HG03175 (cell line): ENCODE data around the gene AP1S1.
"Not testable (repeated sequence)": the region's sequence is repeated elsewhere in the genome, so short reads cannot be mapped to it uniquely, and the experiment has no call there.

Experiments
- ATAC-seq: cut with Tn5 transposase; IDR thresholded peaks from one replicate; pipeline ENCODE4 v1.9.1; 2021; ENCODE audit warnings: mild to moderate bottlenecking, moderate library complexity; ENCODE audit not compliant: unreplicated experiment

AP1S1 gene

DNA sequence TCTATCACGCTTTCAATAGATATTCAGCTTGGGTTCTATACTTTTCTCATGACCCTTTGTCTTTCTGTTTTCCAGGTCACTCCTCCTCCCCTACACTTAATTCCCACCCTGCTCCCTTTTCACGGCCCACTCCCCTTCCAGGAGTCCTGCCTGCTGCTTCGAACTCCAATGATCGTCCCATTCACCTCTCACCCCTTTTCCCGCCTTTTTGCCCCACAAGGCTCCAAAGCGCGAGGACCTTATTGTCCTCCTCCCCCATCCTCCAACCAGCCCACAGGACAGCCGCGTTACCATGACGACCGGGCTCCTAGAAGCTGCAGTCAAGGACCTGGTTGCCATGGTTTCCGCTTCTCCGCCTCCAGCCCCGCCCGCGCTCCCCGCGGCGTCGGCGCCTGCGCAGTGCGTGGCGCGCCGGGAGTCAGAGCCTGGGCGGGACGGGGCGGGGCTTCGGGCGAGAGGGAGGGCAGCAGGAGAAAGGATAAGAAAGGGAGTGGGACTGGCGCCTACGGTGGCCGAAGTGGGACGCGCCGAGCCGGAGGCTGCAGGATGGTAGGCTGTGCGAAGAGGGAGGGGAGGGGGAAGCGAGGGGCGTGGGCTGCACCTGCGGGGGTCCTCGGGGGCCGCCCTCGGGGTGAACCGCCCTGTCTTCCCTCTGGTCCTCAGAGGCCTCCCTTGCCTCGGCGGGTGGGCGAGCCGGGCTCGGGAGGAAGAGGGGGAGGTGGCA, at the start of gene AP1S1:
Gene AP1S1 (plus strand): TSS at position 508 of the 724 bp plus-strand sequence. CDS start 39 bp downstream, at position 547.
- peak; percentile 79 for ATAC-seq

DNA sequence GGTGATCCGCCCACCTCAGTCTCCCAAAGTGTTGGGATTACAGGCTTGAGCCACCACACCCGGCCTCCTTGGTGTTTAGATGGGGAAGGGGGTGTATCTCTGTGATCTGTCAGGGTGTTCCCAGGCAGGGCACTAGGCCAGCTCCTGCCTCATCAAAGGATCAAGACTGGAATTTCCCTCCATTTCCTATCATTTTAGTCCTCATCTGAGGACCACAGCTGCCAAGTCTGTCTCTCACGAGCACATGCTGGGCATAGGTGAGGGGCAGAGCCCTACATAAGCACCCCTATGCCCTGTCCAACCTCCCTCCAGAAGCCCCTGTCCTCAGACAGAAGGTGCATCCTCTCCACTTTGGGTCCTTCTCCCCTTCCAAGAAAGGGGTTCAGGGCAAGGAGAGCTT, 49.5 kb upstream of the AP1S1 start:
- ATAC-seq, result no peak

DNA sequence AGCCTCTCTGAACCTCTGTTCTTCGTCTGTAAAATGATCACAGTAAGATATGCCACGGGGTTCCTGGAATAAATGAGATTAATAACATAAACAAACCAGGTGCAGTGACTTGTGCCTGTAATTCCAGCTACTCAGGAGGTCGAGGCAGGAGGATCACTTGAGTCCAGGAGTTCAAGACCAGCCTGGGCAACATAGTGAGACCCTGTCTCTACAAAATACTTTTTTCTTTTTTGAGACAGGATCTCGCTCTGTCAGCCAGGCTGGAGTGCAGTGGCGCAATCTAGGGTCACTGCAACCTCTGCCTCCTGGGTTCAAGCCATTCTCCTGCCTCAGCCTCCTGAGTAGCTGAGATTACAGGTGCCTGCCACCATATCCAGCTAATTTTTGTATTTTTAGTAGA, 49.0 kb upstream of the AP1S1 start:
- ATAC-seq, result not testable (repeated sequence)

DNA sequence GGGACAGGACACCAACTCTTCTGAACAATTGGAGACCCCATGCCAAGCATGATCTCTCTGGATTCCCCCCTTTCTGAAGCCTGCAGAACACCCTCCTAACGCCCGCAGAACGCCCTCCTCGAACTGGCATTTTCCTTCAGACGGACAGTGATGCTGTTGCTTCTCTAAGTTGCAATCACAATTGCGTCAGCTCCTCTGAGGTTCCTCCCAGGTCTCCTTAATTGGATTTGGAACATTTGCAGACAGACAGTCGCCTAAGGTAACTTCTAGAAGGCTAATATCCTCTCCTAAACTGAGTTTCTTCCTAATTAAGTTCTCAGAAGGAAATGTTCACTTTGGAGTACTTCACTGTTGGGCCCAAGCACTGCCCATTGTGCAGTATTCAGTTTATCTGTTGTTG, 47.9 kb upstream of the AP1S1 start:
- ATAC-seq, result no peak

DNA sequence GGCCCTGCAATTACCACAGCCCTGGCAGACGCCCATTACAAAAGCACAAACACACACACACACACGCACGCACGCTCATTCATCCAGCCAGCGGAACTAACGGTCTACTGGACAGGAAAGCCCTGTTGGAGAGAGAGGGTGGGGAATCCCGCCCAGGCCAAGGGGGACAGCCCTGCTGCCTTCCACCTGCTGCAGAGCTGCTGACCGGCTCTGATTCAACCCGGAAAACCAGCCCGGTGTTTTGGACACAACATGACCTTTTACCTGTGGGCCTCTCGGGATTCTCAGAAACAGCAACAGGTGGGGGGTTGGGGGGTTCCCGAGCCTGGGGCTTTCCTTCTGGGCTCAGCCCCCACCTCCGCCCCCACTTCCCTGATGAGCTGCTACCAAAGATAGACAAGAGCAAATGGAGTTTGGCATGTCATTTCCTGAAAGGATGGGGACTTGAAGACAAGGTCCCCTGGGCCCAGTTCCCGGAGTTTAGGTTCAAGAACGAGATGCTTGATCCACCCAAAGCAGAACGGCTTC, 45.9 kb upstream of the AP1S1 start:
- ATAC-seq, result no peak

DNA sequence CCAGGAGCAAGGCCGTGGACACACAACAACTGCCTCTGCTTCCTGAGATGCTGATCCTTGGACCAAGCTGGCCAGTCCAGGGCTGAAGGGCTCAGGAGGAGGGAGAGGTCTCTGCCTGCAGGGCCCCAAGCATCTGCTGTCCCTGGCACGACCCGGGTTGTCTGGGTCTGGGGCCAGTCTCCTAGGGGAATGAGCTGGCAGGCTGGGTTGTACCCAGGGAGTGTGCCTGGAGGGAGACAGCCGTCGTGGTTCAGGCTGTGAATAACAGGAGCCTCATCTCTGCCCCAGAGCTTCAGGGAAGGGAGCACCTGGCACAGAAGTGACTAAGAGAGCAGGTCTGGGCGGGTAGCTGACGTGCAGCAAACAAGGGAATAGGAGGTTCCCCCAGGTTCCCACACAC, 45.3 kb upstream of the AP1S1 start:
- ATAC-seq, result no peak

DNA sequence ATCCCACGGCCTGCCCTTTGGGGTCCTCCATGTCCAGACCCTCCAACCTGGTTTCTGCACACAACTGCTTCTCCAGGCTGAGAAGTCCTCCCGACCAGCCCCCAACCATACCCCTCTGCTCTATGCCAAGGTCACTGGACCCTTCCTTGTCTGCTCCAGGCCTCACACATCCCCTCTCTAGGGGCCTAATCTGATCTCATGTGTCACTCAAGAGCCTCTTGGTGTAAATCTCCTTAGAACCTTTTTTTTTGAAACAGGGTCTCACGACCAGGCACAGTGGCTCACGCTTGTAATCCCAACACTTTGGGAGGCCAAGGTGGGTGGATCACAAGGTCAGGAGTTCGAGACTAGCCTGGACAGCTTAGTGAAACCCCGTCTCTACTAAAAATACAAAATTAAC, 44.9 kb upstream of the AP1S1 start:
- no peak for ATAC-seq

DNA sequence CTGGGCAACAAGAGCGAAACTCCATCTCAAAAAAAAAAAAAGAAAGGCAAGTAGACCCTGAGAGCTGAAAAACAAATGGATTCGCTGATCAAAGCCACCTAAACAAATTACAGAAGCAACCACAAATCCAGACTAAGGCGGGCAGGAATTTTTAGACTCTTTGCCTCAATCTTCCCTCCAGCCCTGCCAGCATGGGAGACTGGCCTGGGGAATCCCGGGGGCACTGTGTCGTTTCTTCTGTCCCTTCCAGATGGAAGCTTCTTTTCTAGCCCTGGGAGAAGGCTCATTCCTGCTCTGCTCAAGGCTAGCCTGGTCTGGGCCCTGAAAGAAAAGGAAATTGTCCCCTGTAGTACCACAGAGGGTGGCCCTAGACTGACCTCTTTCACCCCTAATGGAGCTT, 43.0 kb upstream of the AP1S1 start:
- ATAC-seq, result no peak

DNA sequence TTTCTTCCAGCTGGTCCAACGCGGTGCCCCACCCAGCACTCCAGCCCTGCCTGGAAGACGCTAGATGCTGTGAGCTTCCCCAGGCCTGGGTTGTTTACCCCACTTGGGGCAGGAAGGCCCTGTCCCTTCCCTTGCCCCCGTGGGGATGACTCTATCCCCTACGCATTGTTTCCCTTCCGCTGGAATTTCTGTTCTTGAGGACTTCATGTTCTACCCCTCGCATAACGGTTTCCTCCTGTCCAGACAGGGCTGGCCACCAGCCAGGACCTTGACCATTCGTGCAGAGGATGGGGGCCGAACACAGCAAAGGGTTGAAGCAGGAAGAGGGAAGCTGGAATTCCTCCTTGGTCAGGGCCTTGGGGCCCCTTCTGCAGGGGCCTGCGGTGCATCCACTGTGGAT, 42.0 kb upstream of the AP1S1 start:
- no peak for ATAC-seq

DNA sequence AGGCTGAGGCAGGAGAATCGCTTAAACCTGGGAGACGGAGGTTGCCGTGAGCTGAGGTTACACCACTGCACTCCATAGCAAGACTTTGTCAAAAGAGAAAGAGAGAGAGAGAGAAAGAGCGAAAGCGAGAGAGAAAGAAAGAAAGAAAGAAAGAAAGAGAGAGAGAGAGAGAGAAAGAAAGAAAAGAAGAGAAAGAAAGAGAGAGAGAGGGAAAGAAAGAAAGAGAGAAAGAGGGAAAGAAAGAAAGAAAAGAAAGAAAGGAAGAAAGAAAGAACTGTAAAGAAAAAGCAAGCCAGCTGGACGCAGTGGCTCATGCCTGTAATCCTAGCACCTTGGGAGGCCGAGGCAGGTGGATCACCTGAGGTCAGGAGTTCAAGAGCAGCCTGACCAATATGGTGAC, 41.1 kb upstream of the AP1S1 start:
- ATAC-seq, result not testable (repeated sequence)

DNA sequence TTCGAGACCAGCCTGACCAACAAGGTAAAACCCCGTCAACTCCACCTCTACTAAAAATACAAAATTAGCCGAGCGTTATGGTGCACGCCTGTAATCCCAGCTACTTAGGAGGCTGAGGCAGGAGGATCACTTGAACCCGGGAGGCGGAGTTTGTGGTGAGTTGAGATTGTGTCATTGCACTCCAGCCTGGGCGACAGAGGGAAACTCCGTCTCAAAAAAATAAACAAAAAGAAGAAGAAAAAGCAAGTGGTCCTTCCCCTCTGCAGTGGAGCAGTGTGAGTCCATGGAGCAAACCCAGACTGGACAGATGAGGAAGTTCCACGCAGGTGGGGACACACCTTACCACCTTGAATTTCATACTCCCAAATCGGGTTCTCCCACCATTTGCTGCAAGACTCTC, 40.4 kb upstream of the AP1S1 start:
- ATAC-seq, result no peak

DNA sequence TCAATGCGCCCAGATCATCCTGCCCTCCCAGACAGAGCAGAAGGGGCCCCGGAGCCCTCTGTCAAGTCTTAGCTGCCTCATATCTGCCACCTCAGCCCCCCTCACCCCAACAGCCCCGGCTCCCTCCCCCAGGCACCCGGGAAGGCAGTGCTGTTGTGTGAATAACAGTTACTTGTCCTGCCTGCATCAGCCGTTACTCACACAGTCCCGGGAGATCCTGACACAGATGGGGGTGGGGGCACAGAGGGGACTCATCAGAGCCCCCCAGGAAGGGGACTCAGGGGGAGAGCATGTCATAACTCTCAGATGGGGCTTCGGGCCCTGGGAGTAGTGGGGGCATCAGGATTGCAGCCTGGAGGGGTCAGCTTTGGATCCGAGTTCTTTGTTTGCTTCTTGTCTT, 39.8 kb upstream of the AP1S1 start:
- ATAC-seq, result no peak

DNA sequence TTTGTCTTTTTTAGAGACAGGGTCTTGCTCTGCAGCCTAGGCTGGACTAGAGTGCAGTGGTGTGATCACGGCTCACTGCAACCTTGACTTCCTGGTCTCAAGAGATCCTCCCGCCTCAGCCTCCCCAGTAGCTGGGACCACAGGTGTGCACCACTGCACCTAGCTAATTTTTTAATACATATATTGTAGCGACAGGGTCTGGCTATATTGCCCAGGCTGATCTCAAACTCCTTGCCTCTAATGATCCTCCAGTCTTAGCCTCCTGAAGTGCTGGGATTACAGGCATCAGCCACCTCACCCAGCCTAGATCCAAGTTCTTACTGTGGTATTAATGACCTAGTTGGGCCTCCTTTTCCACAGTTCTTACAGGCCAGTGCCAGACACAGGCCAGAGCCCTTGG, 39.1 kb upstream of the AP1S1 start:
- ATAC-seq, result no peak

DNA sequence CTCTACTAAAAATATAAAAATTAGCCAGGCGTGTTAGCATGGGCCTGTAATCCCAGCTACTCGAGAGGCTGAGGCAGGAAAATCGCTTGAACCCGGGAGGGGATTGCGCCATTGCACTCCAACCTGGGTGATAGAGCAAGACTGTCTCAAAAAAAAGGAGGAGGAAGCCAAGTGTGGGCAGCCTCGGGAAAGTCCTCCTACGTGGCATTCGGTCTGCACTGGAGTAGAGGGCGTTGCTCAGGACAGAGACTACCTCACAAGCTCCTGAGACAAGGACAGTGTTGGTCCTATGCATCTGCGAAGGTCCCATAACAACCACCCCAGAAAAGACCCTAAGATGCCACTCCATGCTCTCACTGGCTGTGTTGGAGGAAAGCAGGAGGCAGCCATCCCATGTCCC, 37.4 kb upstream of the AP1S1 start:
- no peak for ATAC-seq

DNA sequence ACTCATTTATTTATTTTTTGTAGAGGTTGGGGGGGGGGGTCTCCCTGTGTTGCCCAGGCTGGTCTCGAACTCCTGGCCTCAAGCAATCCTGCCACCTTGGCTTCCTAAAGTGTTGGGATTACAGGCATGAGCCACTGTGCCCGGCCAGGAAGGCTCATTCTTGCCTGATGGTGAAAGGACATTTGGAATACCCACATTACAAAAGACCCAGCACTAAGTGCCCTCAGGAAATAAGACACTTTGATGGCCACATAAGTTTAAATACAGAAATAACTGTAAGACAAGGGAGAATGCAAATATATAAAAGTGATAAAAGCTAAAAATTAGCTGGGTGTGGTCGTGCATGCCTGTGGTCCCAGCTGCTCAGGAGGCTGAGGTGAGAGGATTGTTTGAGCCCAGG, 35.4 kb upstream of the AP1S1 start:
- no peak for ATAC-seq

DNA sequence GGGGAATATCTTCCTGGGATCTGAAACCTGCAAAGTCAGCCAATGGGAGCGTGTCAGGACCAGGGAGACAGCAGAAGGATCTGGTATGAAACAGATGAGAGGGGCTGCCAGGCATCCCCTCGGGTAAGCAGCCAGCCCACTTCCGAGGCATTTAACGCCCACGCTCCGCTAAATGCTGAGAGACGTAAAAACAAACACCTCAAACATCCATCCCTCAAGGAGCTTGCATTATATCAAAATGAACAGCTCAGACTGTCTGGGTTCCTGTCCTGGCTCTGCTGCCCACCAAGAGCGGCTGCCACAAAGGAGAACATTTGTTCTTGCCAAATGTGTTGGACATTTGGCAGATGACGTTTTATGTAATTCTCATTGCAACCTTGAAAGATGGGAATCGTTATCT, 34.4 kb upstream of the AP1S1 start:
- no peak for ATAC-seq

DNA sequence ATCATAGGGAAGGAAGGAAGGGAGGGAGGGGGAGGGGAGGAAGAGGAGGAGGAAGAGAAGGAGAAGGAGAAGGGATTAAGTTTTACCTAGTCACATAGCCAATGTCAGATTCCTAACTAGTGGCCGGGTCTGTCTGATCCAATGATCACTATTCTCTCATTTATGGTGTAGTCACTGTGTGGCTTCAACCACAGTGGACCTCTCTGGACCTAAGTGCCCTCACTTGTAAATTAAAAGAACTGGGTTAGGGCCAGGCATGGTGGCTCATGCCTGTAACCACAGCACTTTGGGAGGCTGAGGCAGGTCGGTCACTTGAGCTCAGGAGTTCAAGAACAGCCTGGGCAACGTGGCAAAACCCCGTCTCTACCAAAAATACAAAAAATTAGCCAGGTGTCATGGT, 34.0 kb upstream of the AP1S1 start:
- ATAC-seq, result no peak

DNA sequence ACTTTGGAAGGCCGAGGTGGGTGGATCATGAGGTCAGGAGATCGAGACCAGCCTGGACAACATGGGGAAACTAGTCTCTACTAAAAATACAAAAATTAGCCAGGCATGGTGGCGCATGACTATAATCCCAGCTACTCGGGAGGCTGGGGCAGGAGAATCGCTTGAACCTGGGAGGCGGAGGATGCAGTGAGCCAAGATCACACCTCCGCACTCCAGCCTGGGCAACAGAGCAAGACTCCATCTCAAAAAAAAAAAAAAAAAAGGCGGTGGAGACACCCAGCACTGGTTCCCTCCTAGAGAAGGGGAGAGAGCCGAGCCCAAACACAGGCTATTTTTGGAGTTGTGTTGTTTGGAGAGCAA, 32.7 kb upstream of the AP1S1 start:
- ATAC-seq, result not testable (repeated sequence)

DNA sequence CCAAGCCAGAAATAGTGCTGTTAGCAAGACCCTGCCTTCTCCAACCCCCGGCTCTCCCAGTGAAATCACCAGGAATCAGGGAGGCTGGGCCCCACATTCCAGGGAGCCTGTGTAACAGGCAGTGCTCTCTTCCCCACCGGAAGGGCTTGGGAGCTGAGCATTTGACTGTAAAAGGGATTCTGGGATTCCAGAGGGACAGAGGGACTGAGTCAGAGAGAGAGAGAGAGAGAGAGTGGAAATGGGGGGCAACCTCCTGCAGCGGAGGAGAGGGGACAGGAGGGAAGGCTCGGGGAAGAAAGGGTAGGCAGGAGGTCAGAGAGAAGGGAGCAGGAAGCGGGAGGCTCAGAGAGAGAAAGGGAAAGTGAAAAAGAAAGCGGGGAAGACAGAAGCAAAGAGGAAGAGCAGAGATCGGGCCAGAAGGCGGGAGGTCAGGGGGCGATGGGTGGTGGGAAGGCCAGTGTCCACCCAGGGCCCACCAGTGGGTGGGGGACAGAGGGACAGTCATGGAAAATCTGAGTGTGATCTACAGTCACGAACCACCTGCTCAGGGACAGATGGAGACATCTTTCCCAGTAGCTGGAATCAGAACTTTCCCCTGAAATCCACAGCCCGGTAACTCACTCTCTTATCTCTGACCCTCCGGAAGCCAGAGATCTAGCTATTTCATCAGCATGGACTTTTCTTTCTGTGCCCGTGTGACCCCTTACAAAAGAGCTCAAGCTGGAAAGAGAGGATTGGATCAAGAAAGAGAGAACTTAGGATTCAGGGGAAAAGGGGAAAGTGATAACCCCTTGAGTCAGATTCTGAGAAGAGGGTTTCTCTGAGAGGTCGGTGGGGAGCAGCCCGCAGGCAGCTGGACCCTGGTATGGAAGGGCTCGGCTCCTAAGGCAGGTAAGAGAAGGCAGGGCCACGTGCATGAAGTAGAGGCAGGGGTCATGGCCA, 32.0 kb upstream of the AP1S1 start:
- ATAC-seq, result no peak

DNA sequence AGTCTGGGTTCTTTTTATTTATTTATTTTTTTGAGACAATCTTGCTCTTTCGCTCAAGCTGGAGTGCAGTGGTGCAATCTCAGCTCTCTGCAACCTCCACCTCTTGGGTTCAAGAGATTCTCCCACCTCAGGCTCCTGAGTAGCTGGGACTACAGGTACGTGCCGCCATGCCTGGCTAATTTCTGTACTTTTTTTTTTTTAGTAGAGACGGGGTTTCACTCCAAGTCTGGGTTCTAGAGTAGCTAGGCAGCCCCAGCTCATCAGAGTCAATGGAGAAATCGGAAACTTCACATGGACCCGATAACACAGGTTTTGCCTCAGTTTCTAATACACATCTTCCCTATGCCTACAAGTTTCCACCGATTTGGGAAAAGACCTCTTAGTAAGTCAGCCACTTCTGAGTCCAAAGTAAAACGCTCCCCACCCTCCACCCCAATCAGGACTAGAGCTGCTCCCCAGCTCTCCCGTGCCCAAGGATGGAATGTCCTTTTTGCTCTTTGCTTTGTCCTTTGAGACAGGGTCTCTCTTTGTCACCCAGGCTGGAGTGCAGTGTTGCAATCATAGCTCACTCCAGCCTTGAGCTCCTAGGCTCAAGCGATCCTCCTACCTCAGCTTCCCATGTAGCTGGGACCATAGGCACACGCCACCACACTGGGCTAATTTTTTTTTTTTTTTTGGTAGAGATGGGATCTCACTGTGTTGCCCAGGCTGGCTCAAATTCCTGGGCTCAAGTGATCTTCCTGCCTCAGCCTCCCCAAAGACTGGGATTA, 31.2 kb upstream of the AP1S1 start:
- ATAC-seq, result no peak

DNA sequence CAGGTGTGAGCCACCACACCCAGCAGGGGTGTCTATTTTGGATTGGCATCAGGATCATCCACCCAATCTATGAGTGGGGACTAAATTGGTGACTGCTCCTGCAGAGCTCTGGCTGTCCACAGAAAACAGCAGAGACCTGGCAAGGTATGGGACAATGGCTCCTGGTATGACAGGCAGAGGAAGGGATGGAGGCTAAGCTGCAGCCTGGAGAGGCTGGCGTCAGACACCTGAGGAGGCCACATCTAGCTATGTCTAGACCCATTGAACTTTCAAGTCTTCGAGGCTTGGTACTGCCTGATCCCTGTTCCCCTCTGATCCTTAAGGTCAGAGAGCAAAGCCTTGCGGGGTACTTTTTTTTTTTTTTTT, 30.6 kb upstream of the AP1S1 start:
- no peak for ATAC-seq
